ENCODE measurements around the gene ZSCAN9.

ZSCAN9 gene

GRCh38 chr6:28225056-28225834 is at the start of gene ZSCAN9:
Gene ZSCAN9, plus strand, starts transcription at chr6:28225275. Its CDS starts 1,810 bp downstream, at chr6:28227085.
- DNase-seq (ENCODE audit: low read depth, low spot score), result no peak
- peak within 1 kb of the TSS; percentile 79 for H3K27ac ChIP-seq

GRCh38 chr6:28176373-28176772 is 48.7 kb upstream of the ZSCAN9 start:
- H3K27ac ChIP-seq, result no peak overlapping the region
- DNase-seq (ENCODE audit: low read depth, low spot score), result no peak

- H3K27ac ChIP-seq, result no peak overlapping the region
- no peak for DNase-seq (ENCODE audit: low read depth, low spot score)
These were observed 42.8 kb upstream of the ZSCAN9 start for GRCh38 chr6:28182255-28182654.

GRCh38 chr6:28188111-28188979 is 36.7 kb upstream of the ZSCAN9 start:
- H3K27ac ChIP-seq, result no peak overlapping the region
- no peak for DNase-seq (ENCODE audit: low read depth, low spot score)

GRCh38 chr6:28200020-28200419 is 25.1 kb upstream of the ZSCAN9 start:
- H3K27ac ChIP-seq, result no peak overlapping the region
- no peak for DNase-seq (ENCODE audit: low read depth, low spot score)

GRCh38 chr6:28203201-28203600 is 21.9 kb upstream of the ZSCAN9 start:
- H3K27ac ChIP-seq, result no peak overlapping the region
- no peak for DNase-seq (ENCODE audit: low read depth, low spot score)

GRCh38 chr6:28205879-28206278 is 19.2 kb upstream of the ZSCAN9 start:
- DNase-seq (ENCODE audit: low read depth, low spot score), result no peak
- no peak overlapping the region for H3K27ac ChIP-seq

GRCh38 chr6:28206527-28206926 is 18.5 kb upstream of the ZSCAN9 start:
- H3K27ac ChIP-seq, result no peak overlapping the region
- DNase-seq (ENCODE audit: low read depth, low spot score), result no peak

GRCh38 chr6:28206928-28207509 is 18.1 kb upstream of the ZSCAN9 start:
- H3K27ac ChIP-seq, result no peak overlapping the region
- DNase-seq (ENCODE audit: low read depth, low spot score), result no peak

- no peak overlapping the region for H3K27ac ChIP-seq
- no peak for DNase-seq (ENCODE audit: low read depth, low spot score)
These were observed 17.5 kb upstream of the ZSCAN9 start for GRCh38 chr6:28207510-28208110.

- DNase-seq (ENCODE audit: low read depth, low spot score), result no peak
- no peak overlapping the region for H3K27ac ChIP-seq
These were observed 16.9 kb upstream of the ZSCAN9 start for GRCh38 chr6:28208111-28208659.

GRCh38 chr6:28209753-28210535 is 15.1 kb upstream of the ZSCAN9 start:
- H3K27ac ChIP-seq, result no peak overlapping the region
- no peak for DNase-seq (ENCODE audit: low read depth, low spot score)

GRCh38 chr6:28211840-28212509 is 13.1 kb upstream of the ZSCAN9 start:
- peak overlapping the region; percentile 73 for H3K27ac ChIP-seq
- no peak for DNase-seq (ENCODE audit: low read depth, low spot score)

- peak overlapping the region; percentile 73 for H3K27ac ChIP-seq
- DNase-seq (ENCODE audit: low read depth, low spot score), result peak; percentile 83
These were observed 12.4 kb upstream of the ZSCAN9 start for GRCh38 chr6:28212510-28213212.

GRCh38 chr6:28213213-28213523 is 11.9 kb upstream of the ZSCAN9 start:
- H3K27ac ChIP-seq, result no peak overlapping the region
- DNase-seq (ENCODE audit: low read depth, low spot score), result no peak

- H3K27ac ChIP-seq, result no peak overlapping the region
- DNase-seq (ENCODE audit: low read depth, low spot score), result no peak
These were observed 9.7 kb upstream of the ZSCAN9 start for GRCh38 chr6:28215425-28215824.

- no peak overlapping the region for H3K27ac ChIP-seq
- no peak for DNase-seq (ENCODE audit: low read depth, low spot score)
These were observed 7.2 kb upstream of the ZSCAN9 start for GRCh38 chr6:28217890-28218289.

Data from epithelial cell of prostate (primary cell).